ENCODE results near the gene NOL9. TPM values are rescaled to one million over a fixed set of nuclear protein-coding genes. Genes with fewer than 3 reads are reported as not detected.

The NOL9 gene
- total and polyA plus RNA-seq, 10 of the 15 experiments (the other 5 are each of a cell fraction or from before 2014, with no cell fraction given), result 3.9 to 35.9 (median 23.0) TPM

DNA sequence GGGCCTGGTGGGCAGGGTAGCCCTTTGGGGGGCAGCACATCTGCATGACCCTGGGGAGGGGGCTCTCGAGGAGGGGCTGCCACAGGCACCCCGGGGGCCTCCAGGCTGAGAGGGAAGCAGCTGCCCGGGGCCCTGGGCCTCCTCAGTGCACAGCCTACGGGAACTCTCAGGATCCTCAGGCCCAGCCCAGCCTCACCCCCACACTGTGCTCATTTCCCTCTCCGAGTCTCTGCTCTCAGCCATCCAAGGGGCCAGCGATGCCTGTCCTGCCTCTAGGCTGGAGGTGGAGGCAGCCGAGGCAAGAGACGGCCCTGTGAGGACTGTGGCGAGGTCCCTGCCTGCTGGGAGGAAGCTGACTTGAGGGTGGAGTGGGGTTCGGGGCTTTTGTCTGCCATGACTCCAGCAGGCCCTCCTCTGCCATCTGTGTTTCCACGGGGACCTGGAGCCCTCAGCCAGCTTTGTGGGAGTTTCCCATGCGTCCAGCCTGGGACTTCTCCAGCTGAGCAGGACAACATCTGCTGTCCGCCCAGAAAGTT, 55.7 kb downstream of the NOL9 start:
- DNase-seq (ENCODE audit: low read depth, low spot score) (no peak), ATAC-seq (peak; percentile 22; the same call in 1 of the 3 replicates), FAIRE-seq (no peak)
- H3K4me2 ChIP-seq (ENCODE audit: control insufficient read depth, insufficient read depth), result no peak overlapping the region
- H4K20me1 ChIP-seq (ENCODE audit: control insufficient read depth, insufficient read depth), result no peaks in the 10 kb centered on the region
- H3K27me3 ChIP-seq (replicated peaks in 1 of 2; ENCODE audit: control insufficient read depth in 2 of 2, insufficient read depth in 2 of 2, low read length in 1 of 2), result peaks cover 4 to 8% of the 10 kb centered on the region in 2 experiments
- H3K79me2 ChIP-seq (ENCODE audit: control insufficient read depth, insufficient read depth, low read length), result no peaks in the 10 kb centered on the region
- POLR2A ChIA-PET, result no interaction called here
- intact Hi-C loops (cut with micrococcal nuclease; ENCODE audit: unreplicated experiment) (no loop called here), in situ Hi-C loops (cut with MboI) (loop anchor here (25.0 kb wide), 1 partner anchor 714 kb away; no protein-coding TSS in a partner anchor)
- no peaks in the 10 kb centered on the region for H3K36me3 ChIP-seq (ENCODE audit: control insufficient read depth in 2 of 2, insufficient read depth in 2 of 2, low read length in 1 of 2)
- BruUV-seq (replicated peaks), result no TSS peak
- no peak overlapping the region for H3K27ac ChIP-seq (ENCODE audit: control insufficient read depth, insufficient read depth)
- RAD21 ChIA-PET (ENCODE audit: unreplicated experiment), result no interaction called here
- SMC1A ChIA-PET (ENCODE audit: uncharacterized antibody, unreplicated experiment), result no interaction called here
- TF ChIP-seq HDGF (IDR thresholded peaks at IDR 0.05) (no peak), BACH1 (IDR thresholded peaks at IDR 0.05; ENCODE audit: borderline replicate concordance) (no peak), CBX5 (IDR thresholded peaks at IDR 0.05; ENCODE audit: low read depth) (no peak)
- TF ChIP-seq, protein P1, sequence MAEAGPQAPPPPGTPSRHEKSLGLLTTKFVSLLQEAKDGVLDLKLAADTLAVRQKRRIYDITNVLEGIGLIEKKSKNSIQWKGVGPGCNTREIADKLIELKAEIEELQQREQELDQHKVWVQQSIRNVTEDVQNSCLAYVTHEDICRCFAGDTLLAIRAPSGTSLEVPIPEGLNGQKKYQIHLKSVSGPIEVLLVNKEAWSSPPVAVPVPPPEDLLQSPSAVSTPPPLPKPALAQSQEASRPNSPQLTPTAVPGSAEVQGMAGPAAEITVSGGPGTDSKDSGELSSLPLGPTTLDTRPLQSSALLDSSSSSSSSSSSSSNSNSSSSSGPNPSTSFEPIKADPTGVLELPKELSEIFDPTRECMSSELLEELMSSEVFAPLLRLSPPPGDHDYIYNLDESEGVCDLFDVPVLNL (IDR thresholded peaks at IDR 0.05; ENCODE audit: low read depth, low read length), result no peak
- H3K9me3 ChIP-seq (replicated peaks; ENCODE audit: control insufficient read depth, insufficient read depth, low read length), result no peaks in the 10 kb centered on the region
- CTCF ChIA-PET, result interaction anchor here (1.0 to 1.8 kb wide), 5 partner anchors 24 to 148 kb away, joined by 3 to 5 read pairs (median 4); no protein-coding TSS in a partner anchor
- no peak overlapping the region for H3K4me3 ChIP-seq
- H2AFZ ChIP-seq (ENCODE audit: control insufficient read depth, low read depth, low read length), result no peak overlapping the region
- no peaks in the 10 kb centered on the region for H3K4me1 ChIP-seq (ENCODE audit: control insufficient read depth, insufficient read depth, low read length)
- WGBS (ENCODE audit: insufficient coverage, insufficient replicate concordance, low lambda C conversion rate, missing lambda C conversion rate), result 42% methylated on average over 11 of the region's 13 CpGs
- H3K9ac ChIP-seq (ENCODE audit: control insufficient read depth, insufficient read depth, low read length), result no peak overlapping the region

DNA sequence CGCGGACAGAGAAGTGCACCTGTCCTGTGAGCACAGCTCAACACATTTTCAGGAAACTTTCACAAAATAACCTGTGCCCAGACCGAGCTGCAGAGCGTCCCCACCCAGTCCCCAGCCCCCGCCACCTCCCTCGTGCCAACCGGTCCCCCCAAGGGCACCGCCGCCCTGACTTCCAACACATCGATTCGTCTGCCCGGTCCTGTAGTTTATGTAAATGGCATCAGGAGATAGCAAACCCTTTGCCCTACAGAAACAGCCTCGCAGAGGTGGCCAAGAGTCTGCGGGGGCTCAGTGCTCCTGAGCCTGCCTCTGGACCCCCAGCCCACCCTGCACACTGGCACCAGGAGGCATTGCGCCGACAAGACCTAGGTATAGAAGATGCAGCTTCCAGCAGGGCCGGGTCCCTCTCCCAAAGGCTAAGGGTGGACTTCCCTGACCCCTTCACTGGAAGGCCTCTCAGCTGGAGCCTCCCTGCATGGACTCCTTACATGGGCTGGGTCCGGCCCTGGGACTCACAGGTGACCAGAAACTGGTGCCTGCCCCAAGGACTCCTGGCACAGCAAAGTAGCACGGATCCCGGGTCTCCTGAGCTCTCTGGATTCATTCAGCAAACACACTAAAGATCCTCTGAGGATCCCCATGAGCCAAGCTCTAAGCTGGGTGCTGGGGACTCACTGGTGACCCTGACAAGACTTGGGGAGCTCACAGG, 56.3 kb downstream of the NOL9 start:
- Histone ChIP-seq H3K79me2 (ENCODE audit: control insufficient read depth, insufficient read depth, low read length) (no peaks in the 10 kb centered on the region), H4K20me1 (ENCODE audit: control insufficient read depth, insufficient read depth) (no peaks in the 10 kb centered on the region), H2AFZ (ENCODE audit: control insufficient read depth, low read depth, low read length) (no peak overlapping the region), H3K27ac (ENCODE audit: control insufficient read depth, insufficient read depth) (no peak overlapping the region), H3K4me3 (no peak overlapping the region), H3K9me3 (replicated peaks; ENCODE audit: control insufficient read depth, insufficient read depth, low read length) (no peaks in the 10 kb centered on the region), H3K4me2 (ENCODE audit: control insufficient read depth, insufficient read depth) (peak overlapping the region; percentile 74; the same call in 1 of the 2 replicates), H3K9ac (ENCODE audit: control insufficient read depth, insufficient read depth, low read length) (no peak overlapping the region), H3K27me3 (replicated peaks in 1 of 2; ENCODE audit: control insufficient read depth in 2 of 2, insufficient read depth in 2 of 2, low read length in 1 of 2) (peaks cover 4 to 8% of the 10 kb centered on the region in 2 experiments), H3K4me1 (ENCODE audit: control insufficient read depth, insufficient read depth, low read length) (no peaks in the 10 kb centered on the region), H3K36me3 (ENCODE audit: control insufficient read depth in 2 of 2, insufficient read depth in 2 of 2, low read length in 1 of 2) (no peaks in the 10 kb centered on the region)
- FAIRE-seq (no peak), ATAC-seq (no peak), DNase-seq (ENCODE audit: low read depth, low spot score) (no peak)
- intact Hi-C loops (cut with micrococcal nuclease; ENCODE audit: unreplicated experiment) (no loop called here), in situ Hi-C loops (cut with MboI) (loop anchor here (25.0 kb wide), 1 partner anchor 714 kb away; no protein-coding TSS in a partner anchor)
- BruUV-seq (replicated peaks), result no TSS peak
- ChIA-PET SMC1A (ENCODE audit: uncharacterized antibody, unreplicated experiment) (no interaction called here), CTCF (interaction anchor here (1.2 to 1.8 kb wide), 3 partner anchors 25 to 149 kb away, joined by 3 to 5 read pairs (median 4); no protein-coding TSS in a partner anchor), POLR2A (no interaction called here), RAD21 (ENCODE audit: unreplicated experiment) (no interaction called here)
- WGBS (ENCODE audit: insufficient coverage, insufficient replicate concordance, low lambda C conversion rate, missing lambda C conversion rate), result 37% methylated on average over 13 of the region's 20 CpGs
- TF ChIP-seq, protein P2, sequence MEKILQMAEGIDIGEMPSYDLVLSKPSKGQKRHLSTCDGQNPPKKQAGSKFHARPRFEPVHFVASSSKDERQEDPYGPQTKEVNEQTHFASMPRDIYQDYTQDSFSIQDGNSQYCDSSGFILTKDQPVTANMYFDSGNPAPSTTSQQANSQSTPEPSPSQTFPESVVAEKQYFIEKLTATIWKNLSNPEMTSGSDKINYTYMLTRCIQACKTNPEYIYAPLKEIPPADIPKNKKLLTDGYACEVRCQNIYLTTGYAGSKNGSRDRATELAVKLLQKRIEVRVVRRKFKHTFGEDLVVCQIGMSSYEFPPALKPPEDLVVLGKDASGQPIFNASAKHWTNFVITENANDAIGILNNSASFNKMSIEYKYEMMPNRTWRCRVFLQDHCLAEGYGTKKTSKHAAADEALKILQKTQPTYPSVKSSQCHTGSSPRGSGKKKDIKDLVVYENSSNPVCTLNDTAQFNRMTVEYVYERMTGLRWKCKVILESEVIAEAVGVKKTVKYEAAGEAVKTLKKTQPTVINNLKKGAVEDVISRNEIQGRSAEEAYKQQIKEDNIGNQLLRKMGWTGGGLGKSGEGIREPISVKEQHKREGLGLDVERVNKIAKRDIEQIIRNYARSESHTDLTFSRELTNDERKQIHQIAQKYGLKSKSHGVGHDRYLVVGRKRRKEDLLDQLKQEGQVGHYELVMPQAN (conservative IDR thresholded peaks at IDR 0.05), result no peak
- TF ChIP-seq, protein P3, sequence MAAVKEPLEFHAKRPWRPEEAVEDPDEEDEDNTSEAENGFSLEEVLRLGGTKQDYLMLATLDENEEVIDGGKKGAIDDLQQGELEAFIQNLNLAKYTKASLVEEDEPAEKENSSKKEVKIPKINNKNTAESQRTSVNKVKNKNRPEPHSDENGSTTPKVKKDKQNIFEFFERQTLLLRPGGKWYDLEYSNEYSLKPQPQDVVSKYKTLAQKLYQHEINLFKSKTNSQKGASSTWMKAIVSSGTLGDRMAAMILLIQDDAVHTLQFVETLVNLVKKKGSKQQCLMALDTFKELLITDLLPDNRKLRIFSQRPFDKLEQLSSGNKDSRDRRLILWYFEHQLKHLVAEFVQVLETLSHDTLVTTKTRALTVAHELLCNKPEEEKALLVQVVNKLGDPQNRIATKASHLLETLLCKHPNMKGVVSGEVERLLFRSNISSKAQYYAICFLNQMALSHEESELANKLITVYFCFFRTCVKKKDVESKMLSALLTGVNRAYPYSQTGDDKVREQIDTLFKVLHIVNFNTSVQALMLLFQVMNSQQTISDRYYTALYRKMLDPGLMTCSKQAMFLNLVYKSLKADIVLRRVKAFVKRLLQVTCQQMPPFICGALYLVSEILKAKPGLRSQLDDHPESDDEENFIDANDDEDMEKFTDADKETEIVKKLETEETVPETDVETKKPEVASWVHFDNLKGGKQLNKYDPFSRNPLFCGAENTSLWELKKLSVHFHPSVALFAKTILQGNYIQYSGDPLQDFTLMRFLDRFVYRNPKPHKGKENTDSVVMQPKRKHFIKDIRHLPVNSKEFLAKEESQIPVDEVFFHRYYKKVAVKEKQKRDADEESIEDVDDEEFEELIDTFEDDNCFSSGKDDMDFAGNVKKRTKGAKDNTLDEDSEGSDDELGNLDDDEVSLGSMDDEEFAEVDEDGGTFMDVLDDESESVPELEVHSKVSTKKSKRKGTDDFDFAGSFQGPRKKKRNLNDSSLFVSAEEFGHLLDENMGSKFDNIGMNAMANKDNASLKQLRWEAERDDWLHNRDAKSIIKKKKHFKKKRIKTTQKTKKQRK (IDR thresholded peaks at IDR 0.05; ENCODE audit: low read depth, low read length), result no peak
- TF ChIP-seq SPI1 (IDR thresholded peaks at IDR 0.05; ENCODE audit: borderline replicate concordance, insufficient read depth, low read depth, low read length) (no peak), HDAC2 (IDR thresholded peaks at IDR 0.05) (no peak), DPF2 (IDR thresholded peaks at IDR 0.05) (no peak)
